ENCODE measurements around the gene PTGFR.

The PTGFR gene

GRCh38 chr1:78468521-78468920 lies 22.3 kb upstream of the PTGFR start:
- TF ChIP-seq CTCF (IDR thresholded peaks at IDR 0.05) = no peak
- Mint-ChIP-seq H3K27me3 (ENCODE audit: low read depth, poor library complexity) (no peaks in the 10 kb centered on the region), H3K36me3 (ENCODE audit: low read depth) (no peaks in the 10 kb centered on the region), H3K4me1 (no peaks in the 10 kb centered on the region), H3K4me3 (no peak overlapping the region), H3K27ac (no peak overlapping the region), H3K9me3 (peaks cover 3% of the 10 kb centered on the region)
- DNase-seq = no peak

GRCh38 chr1:78469576-78469975 lies 21.2 kb upstream of the PTGFR start:
- Mint-ChIP-seq H3K4me3 (no peak overlapping the region), H3K4me1 (peaks cover 2% of the 10 kb centered on the region), H3K27me3 (ENCODE audit: low read depth, poor library complexity) (no peaks in the 10 kb centered on the region), H3K9me3 (no peaks in the 10 kb centered on the region), H3K36me3 (ENCODE audit: low read depth) (no peaks in the 10 kb centered on the region), H3K27ac (no peak overlapping the region)
- no peak for TF ChIP-seq CTCF (IDR thresholded peaks at IDR 0.05)
- DNase-seq = no peak

- Mint-ChIP-seq H3K4me3 (no peak overlapping the region), H3K27ac (no peak overlapping the region), H3K27me3 (ENCODE audit: low read depth, poor library complexity) (no peaks in the 10 kb centered on the region), H3K36me3 (ENCODE audit: low read depth) (no peaks in the 10 kb centered on the region), H3K9me3 (no peaks in the 10 kb centered on the region), H3K4me1 (peaks cover 10% of the 10 kb centered on the region)
- TF ChIP-seq CTCF (IDR thresholded peaks at IDR 0.05) = no peak
- no peak for DNase-seq
Measured at GRCh38 chr1:78471890-78472620, 18.7 kb upstream of the PTGFR start.

DNA sequence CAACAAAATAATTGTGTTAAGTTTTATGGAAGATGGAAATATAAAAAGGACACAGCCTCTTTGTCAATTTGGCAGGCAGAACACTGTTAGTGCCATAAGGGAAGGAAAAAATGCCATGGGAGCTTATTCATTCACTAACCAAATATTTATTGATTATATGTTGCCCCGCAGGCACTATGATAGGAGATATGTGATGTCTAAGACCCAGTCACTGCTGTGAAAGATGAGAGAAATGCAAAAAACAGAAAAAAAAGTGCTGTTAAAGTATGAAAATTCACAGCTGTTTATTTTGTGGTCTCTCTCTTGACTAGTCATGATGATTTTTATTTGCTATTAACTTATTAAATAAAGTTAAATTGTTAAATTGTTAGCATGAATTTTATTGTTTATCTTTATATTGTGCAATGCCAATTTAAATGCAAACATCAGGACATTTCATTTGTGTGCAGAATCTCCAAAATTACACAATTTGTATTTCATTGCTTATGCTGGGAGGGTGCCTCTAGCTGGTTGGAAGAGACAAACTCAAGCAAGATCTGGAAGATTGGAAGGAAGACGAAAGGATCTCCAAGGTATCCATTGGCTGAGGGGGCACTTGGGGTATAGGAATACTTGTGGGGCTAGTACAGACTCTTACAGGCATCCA lies 17.8 kb upstream of the PTGFR start:
- no peak for TF ChIP-seq CTCF (IDR thresholded peaks at IDR 0.05)
- Mint-ChIP-seq H3K4me3 (no peak overlapping the region), H3K9me3 (no peaks in the 10 kb centered on the region), H3K36me3 (ENCODE audit: low read depth) (no peaks in the 10 kb centered on the region), H3K27ac (no peak overlapping the region), H3K27me3 (ENCODE audit: low read depth, poor library complexity) (no peaks in the 10 kb centered on the region), H3K4me1 (peaks cover 10% of the 10 kb centered on the region)
- DNase-seq = no peak

- Mint-ChIP-seq H3K4me1 (peaks cover 10% of the 10 kb centered on the region), H3K27me3 (ENCODE audit: low read depth, poor library complexity) (no peaks in the 10 kb centered on the region), H3K27ac (no peak overlapping the region), H3K4me3 (no peak overlapping the region), H3K36me3 (ENCODE audit: low read depth) (no peaks in the 10 kb centered on the region), H3K9me3 (no peaks in the 10 kb centered on the region)
- TF ChIP-seq CTCF (IDR thresholded peaks at IDR 0.05) = no peak
- DNase-seq = no peak
Measured at GRCh38 chr1:78474092-78474491, 16.7 kb upstream of the PTGFR start.

Data from nephron progenitor cell (in vitro differentiated cells).